Stimulated activated CD4-positive, alpha-beta T cell treated with anti-CD3 and anti-CD28 coated beads, Interleukin-4, amount 100 ng/mL, for 4 hours (primary cell): Measurements from ENCODE around the gene RNF34.

Experiments
- DNase-seq, 2 experiments: peaks; one replicate each; pipeline ENCODE4 v3.0.0-alpha.2; 2020

Gene RNF34

GRCh38 chr12:121440768-121441167 is 40.9 kb downstream of the RNF34 start:
- no peak for DNase-seq

- DNase-seq = no peak
These were observed 41.6 kb downstream of the RNF34 start for GRCh38 chr12:121441555-121441954.

GRCh38 chr12:121442028-121442948 is 42.4 kb downstream of the RNF34 start:
- DNase-seq = no peak

GRCh38 chr12:121443193-121443870 is 43.4 kb downstream of the RNF34 start:
- peak; percentile 51 to 74 for DNase-seq

- no peak for DNase-seq
These were observed 44.3 kb downstream of the RNF34 start for GRCh38 chr12:121443911-121444841.

GRCh38 chr12:121444842-121445202 is 44.9 kb downstream of the RNF34 start:
- no peak for DNase-seq

GRCh38 chr12:121446750-121447149 is 46.8 kb downstream of the RNF34 start:
- DNase-seq = no peak

- DNase-seq = no peak
These were observed 48.9 kb downstream of the RNF34 start for GRCh38 chr12:121448771-121449315.

- no peak for DNase-seq
These were observed 52.0 kb downstream of the RNF34 start for GRCh38 chr12:121451961-121452339.

- DNase-seq = no peak
These were observed 52.5 kb downstream of the RNF34 start for GRCh38 chr12:121452340-121452984.

GRCh38 chr12:121452985-121453360 is 53.1 kb downstream of the RNF34 start:
- no peak for DNase-seq

- no peak for DNase-seq
These were observed 53.7 kb downstream of the RNF34 start for GRCh38 chr12:121453629-121454028.

GRCh38 chr12:121454921-121455320 is 55.0 kb downstream of the RNF34 start:
- DNase-seq = no peak

- DNase-seq = no peak
These were observed 56.0 kb downstream of the RNF34 start for GRCh38 chr12:121455766-121456420.

GRCh38 chr12:121456551-121456950 is 56.6 kb downstream of the RNF34 start:
- DNase-seq = no peak

- no peak for DNase-seq
These were observed 61.1 kb downstream of the RNF34 start for GRCh38 chr12:121461048-121461447.

GRCh38 chr12:121464331-121464730 is 64.4 kb downstream of the RNF34 start:
- no peak for DNase-seq

- peak; percentile 34 to 44 for DNase-seq
These were observed 66.2 kb downstream of the RNF34 start for GRCh38 chr12:121465921-121466793.

- peak; percentile 89 for DNase-seq
These were observed 67.1 kb downstream of the RNF34 start for GRCh38 chr12:121466794-121467637.
